ENCODE measurements around the gene ARAP2. TPM values are rescaled to one million over a fixed set of nuclear protein-coding genes. Genes with fewer than 3 reads are reported as not detected.

Gene ARAP2
- total and polyA plus RNA-seq, 9 of the 15 experiments (the other 6 are each of a cell fraction or from before 2014, with no cell fraction given) = 0.03 to 0.35 (median 0.11) TPM; not detected in 4

DNA sequence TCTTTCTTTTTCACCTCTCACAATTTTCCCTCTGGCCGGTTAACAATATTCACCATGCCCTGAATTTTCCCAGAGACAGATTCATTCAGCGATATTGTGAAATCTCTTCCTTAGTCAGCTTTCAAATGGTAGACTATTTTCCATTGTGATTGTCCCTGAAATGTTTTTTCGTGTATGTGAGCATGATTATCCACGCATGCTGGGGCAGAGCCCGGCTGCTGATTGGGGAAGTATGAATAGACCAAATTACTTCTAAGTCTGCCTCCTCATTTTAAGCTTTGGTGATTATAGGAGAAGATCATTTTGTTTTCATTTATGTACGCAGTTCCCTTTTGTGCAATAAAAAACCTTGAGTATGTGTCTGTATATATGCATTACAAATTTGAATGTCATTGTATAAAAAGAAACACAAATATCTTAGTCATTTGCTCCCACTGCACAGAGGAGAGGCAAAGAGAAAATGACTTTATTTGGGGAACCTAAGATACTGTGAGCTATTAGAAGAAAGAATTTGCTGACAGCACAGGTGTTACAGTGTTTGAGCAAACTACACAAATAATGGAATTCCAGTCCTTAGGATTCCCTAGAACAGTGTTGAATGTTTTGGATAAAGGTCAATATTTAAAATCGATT is 48.4 kb upstream of the ARAP2 start:
- H3K9me1 ChIP-seq (ENCODE audit: control insufficient read depth, insufficient read depth, low read length) = no peaks in the 10 kb centered on the region
- in situ Hi-C loops (cut with MboI) (no loop called here), intact Hi-C loops (cut with micrococcal nuclease) (no loop called here)
- no peak overlapping the region for H3K9ac ChIP-seq (ENCODE audit: insufficient read depth in 1 of 2, low read depth in 2 of 2, low read length in 2 of 2)
- no peaks in the 10 kb centered on the region for H3K27me3 ChIP-seq (ENCODE audit: control insufficient read depth in 2 of 2, insufficient read depth in 2 of 2, low read length in 2 of 2)
- WGBS (ENCODE audit: insufficient coverage, low coverage, missing lambda C conversion rate) = 2% methylated on average over 7 of the region's 7 CpGs
- no peaks in the 10 kb centered on the region for H3K36me3 ChIP-seq (ENCODE audit: control insufficient read depth, insufficient read depth, low read length)
- no peaks in the 10 kb centered on the region for H3K4me1 ChIP-seq (replicated peaks in 1 of 2; ENCODE audit: control insufficient read depth in 2 of 2, insufficient read depth in 2 of 2, low read length in 2 of 2)
- no peaks in the 10 kb centered on the region for H3K9me3 ChIP-seq (replicated peaks; ENCODE audit: control insufficient read depth, insufficient read depth, low read depth, low read length)
- H3K4me2 ChIP-seq (ENCODE audit: insufficient read depth, low read length) = no peak overlapping the region
- DNase-seq (ENCODE audit: extremely low read depth in 1 of 4, low spot score in 3 of 4) (no peak), ATAC-seq (no peak), FAIRE-seq (no peak)
- TF ChIP-seq, protein P1, sequence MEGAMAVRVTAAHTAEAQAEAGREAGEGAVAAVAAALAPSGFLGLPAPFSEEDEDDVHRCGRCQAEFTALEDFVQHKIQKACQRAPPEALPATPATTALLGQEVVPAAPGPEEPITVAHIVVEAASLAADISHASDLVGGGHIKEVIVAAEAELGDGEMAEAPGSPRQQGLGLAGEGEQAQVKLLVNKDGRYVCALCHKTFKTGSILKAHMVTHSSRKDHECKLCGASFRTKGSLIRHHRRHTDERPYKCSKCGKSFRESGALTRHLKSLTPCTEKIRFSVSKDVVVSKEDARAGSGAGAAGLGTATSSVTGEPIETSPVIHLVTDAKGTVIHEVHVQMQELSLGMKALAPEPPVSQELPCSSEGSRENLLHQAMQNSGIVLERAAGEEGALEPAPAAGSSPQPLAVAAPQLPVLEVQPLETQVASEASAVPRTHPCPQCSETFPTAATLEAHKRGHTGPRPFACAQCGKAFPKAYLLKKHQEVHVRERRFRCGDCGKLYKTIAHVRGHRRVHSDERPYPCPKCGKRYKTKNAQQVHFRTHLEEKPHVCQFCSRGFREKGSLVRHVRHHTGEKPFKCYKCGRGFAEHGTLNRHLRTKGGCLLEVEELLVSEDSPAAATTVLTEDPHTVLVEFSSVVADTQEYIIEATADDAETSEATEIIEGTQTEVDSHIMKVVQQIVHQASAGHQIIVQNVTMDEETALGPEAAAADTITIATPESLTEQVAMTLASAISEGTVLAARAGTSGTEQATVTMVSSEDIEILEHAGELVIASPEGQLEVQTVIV (CRISPR knock-in tag; IDR thresholded peaks at IDR 0.05; ENCODE audit: borderline replicate concordance) = no peak
- no peak for TF ChIP-seq PTTG1 (tag; IDR thresholded peaks at IDR 0.05; ENCODE audit: low read depth)
- no peak for TF ChIP-seq MTA2 (IDR thresholded peaks at IDR 0.05; ENCODE audit: low read depth)
- no peak for TF ChIP-seq LARP7 (IDR thresholded peaks at IDR 0.05)
- TF ChIP-seq, protein P2, sequence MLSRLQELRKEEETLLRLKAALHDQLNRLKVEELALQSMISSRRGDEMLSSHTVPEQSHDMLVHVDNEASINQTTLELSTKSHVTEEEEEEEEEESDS (CRISPR knock-in tag; IDR thresholded peaks at IDR 0.05) = no peak
- TF ChIP-seq MAFF (IDR thresholded peaks at IDR 0.05; ENCODE audit: low read length) = no peak
- TF ChIP-seq BRCA1 (IDR thresholded peaks at IDR 0.05) = no peak
- no peak for TF ChIP-seq BRCA1 (CRISPR knock-in tag; IDR thresholded peaks at IDR 0.05)
- TF ChIP-seq MYBL2 (IDR thresholded peaks at IDR 0.05; ENCODE audit: low read depth) = no peak
- no peak for TF ChIP-seq MYBL2 (CRISPR knock-in tag; IDR thresholded peaks at IDR 0.05; ENCODE audit: borderline replicate concordance)
- H3K79me2 ChIP-seq (ENCODE audit: control insufficient read depth, insufficient read depth, low read length) = no peaks in the 10 kb centered on the region
- no TSS peak for BruUV-seq (replicated peaks)
- no peak overlapping the region for H3K27ac ChIP-seq (ENCODE audit: extremely low read depth, low read depth, low read length)
- H2AFZ ChIP-seq (ENCODE audit: low read depth, low read length) = no peak overlapping the region
- CTCF ChIA-PET (ENCODE audit: low intra/inter-chr PET ratio) = no interaction called here
- H3K4me3 ChIP-seq = no peak overlapping the region
- no peaks in the 10 kb centered on the region for H4K20me1 ChIP-seq (replicated peaks; ENCODE audit: control insufficient read depth, insufficient read depth, low read length)
- POLR2A ChIA-PET = no interaction called here
